Measurements from ENCODE around the gene UBA1. TPM values are rescaled to one million over a fixed set of nuclear protein-coding genes. Genes with fewer than 3 reads are reported as not detected.

The UBA1 gene
- total and polyA plus RNA-seq, 10 donors = 57.7 to 207 (median 191) TPM

DNA sequence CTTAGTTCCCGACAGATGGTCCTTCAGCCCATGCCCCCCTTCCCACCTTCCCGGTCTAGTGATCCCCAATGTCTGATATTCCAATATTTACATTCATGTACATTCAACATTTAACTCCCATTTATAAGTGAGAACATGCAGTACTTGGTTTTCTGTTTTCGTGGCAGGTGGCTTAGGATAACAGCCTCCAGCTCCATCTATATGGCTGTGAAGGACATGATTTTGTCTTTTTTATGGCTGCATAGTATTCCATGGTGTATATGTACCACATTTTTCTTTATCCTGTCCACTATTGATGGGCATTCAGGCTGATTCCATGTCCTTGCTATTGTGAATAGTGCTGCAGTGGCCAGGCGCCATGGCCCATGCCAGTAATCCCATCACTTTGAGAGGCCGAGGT lies 34.8 kb upstream of the UBA1 start:
- Histone ChIP-seq H3K27me3 (replicated peaks in 1 of 7) (peaks cover 0 to 4% (median 0%) of the 10 kb centered on the region in 7 donors), H3K9me3 (peaks cover 0 to 6% (median 0%) of the 10 kb centered on the region in 8 donors), H3K4me1 (no peaks in the 10 kb centered on the region), H3K4me3 (no peak overlapping the region), H3K27ac (no peak overlapping the region), H3K36me3 (peaks cover 0 to 64% (median 12%) of the 10 kb centered on the region in 6 donors)
- TF ChIP-seq POLR2A (IDR thresholded peaks at IDR 0.05) = no peak
- TF ChIP-seq, protein P1, sequence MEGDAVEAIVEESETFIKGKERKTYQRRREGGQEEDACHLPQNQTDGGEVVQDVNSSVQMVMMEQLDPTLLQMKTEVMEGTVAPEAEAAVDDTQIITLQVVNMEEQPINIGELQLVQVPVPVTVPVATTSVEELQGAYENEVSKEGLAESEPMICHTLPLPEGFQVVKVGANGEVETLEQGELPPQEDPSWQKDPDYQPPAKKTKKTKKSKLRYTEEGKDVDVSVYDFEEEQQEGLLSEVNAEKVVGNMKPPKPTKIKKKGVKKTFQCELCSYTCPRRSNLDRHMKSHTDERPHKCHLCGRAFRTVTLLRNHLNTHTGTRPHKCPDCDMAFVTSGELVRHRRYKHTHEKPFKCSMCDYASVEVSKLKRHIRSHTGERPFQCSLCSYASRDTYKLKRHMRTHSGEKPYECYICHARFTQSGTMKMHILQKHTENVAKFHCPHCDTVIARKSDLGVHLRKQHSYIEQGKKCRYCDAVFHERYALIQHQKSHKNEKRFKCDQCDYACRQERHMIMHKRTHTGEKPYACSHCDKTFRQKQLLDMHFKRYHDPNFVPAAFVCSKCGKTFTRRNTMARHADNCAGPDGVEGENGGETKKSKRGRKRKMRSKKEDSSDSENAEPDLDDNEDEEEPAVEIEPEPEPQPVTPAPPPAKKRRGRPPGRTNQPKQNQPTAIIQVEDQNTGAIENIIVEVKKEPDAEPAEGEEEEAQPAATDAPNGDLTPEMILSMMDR (IDR thresholded peaks at IDR 0.05 in 8 of 11, conservative IDR thresholded peaks at IDR 0.05 in 3 of 11) = no peak
- no peak for TF ChIP-seq POLR2AphosphoS5 (IDR thresholded peaks at IDR 0.05)
- 95 to 100% (median 98%) methylated on average over 5 of the region's 5 CpGs for WGBS, 5 donors
- DNase-seq = no peak
- intact Hi-C loops (cut with DNase I; ENCODE audit: low total_unique reads) = no loop called here

- H3K9me3 ChIP-seq = peaks cover 0 to 11% (median 0%) of the 10 kb centered on the region in 8 donors
- WGBS, 5 donors = 76 to 94% (median 89%) methylated on average over 4 of the region's 4 CpGs
- peak; percentile 28 for DNase-seq
- H3K27ac ChIP-seq = no peak overlapping the region
- peaks cover 0 to 53% (median 10%) of the 10 kb centered on the region in 6 donors for H3K36me3 ChIP-seq
- TF ChIP-seq POLR2AphosphoS5 (IDR thresholded peaks at IDR 0.05) (no peak), POLR2A (IDR thresholded peaks at IDR 0.05) (no peak)
- TF ChIP-seq, protein P1 (IDR thresholded peaks at IDR 0.05 in 8 of 11, conservative IDR thresholded peaks at IDR 0.05 in 3 of 11) = no peak
- intact Hi-C loops (cut with DNase I; ENCODE audit: low total_unique reads) = no loop called here
- H3K27me3 ChIP-seq (replicated peaks in 1 of 7) = peaks cover 0 to 4% (median 0%) of the 10 kb centered on the region in 7 donors
- no peak overlapping the region for H3K4me3 ChIP-seq
- no peaks in the 10 kb centered on the region for H3K4me1 ChIP-seq
Measured at GRCh38 chrX:47160781-47161180, 32.8 kb upstream of the UBA1 start.

DNA sequence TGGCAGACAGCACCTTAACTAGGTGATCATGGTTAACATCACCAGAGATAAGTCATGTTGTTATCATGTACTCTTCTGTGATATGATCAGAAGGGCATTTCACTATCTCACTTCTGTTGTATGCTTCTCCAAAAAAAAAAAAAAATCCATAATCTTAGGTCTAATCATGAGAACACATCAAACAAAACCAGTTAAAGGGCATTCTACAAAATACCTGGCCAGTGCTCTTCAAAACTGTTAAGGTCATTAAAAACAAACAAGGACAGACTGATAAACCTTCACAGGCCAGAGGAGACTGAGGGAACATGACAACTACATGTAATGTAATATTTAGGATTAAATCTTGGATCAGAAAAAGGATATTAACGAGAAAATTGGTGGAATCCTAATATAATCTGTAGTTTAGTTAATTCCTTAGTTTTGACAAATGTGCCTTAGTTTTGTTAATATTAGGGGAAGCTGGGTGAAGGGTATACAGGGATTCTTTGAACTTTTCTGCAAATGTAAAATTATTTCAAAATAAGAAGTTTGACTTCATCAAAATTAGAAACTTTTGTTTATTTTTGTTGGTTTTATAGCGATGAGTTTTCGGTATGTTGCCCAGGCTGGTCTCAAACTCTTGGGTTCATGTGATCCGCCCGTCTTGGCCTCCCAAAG lies 30.6 kb upstream of the UBA1 start:
- TF ChIP-seq POLR2AphosphoS5 (IDR thresholded peaks at IDR 0.05) (no peak), POLR2A (IDR thresholded peaks at IDR 0.05) (no peak)
- TF ChIP-seq, protein P1 (IDR thresholded peaks at IDR 0.05 in 8 of 11, conservative IDR thresholded peaks at IDR 0.05 in 3 of 11) = no peak
- H3K27ac ChIP-seq = no peak overlapping the region
- H3K4me1 ChIP-seq = no peaks in the 10 kb centered on the region
- intact Hi-C loops (cut with DNase I; ENCODE audit: low total_unique reads) = no loop called here
- no peak for DNase-seq
- H3K9me3 ChIP-seq = peaks cover 0 to 11% (median 0%) of the 10 kb centered on the region in 8 donors
- 84 to 100% (median 98%) methylated on average over 5 of the region's 5 CpGs for WGBS, 5 donors
- H3K36me3 ChIP-seq = peaks cover 0 to 30% (median 0%) of the 10 kb centered on the region in 6 donors
- H3K27me3 ChIP-seq (replicated peaks in 1 of 7) = peaks cover 0 to 4% (median 0%) of the 10 kb centered on the region in 7 donors
- no peak overlapping the region for H3K4me3 ChIP-seq

DNA sequence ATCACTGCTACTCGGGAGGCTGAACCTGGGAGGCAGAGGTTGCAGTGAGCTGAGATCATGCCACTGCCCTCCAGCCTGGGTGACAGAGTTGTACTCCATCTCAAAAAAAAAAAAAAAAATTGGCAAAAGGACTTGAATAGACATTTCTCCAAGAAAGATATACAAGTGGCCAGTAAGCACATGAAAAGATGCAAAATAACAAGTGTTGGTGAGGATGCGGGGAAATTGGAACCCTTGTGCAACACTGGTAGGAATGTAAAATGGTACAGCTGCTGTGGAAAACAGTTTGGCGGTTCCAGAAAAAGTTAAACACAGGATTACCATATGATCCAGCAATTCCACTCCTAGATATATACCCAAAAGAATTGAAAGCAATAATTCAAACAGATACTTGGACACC lies 29.2 kb upstream of the UBA1 start:
- Histone ChIP-seq H3K4me1 (no peaks in the 10 kb centered on the region), H3K36me3 (peaks cover 0 to 31% (median 5%) of the 10 kb centered on the region in 6 donors), H3K9me3 (peaks cover 0 to 7% (median 0%) of the 10 kb centered on the region in 8 donors), H3K27ac (no peak overlapping the region), H3K27me3 (replicated peaks in 1 of 7) (peaks cover 0 to 4% (median 0%) of the 10 kb centered on the region in 7 donors), H3K4me3 (no peak overlapping the region)
- DNase-seq = peak; percentile 1
- 94 to 99% (median 98%) methylated on average over 3 of the region's 3 CpGs for WGBS, 5 donors
- TF ChIP-seq POLR2AphosphoS5 (IDR thresholded peaks at IDR 0.05) (no peak), POLR2A (IDR thresholded peaks at IDR 0.05) (no peak)
- TF ChIP-seq, protein P1 (IDR thresholded peaks at IDR 0.05 in 8 of 11, conservative IDR thresholded peaks at IDR 0.05 in 3 of 11) = no peak
- intact Hi-C loops (cut with DNase I; ENCODE audit: low total_unique reads) = no loop called here

Measured in spleen (tissue), 11 donors.